Duodenal mucosa (tissue), 2 donors: ENCODE results near the gene NRXN3.

Experiments
- H3K27ac ChIP-seq: one replicate; pipeline ENCODE4 v1.7.0; 2013; ENCODE audit warnings: low read depth, low read length
- H3K27me3 ChIP-seq, 2 donors: one replicate each; pipeline ENCODE4 v1.7.0; 2013; ENCODE audit warnings: low read length in 2 of 2, control low read depth in 1 of 2; ENCODE audit not compliant: insufficient read depth in 2 of 2, control insufficient read depth in 1 of 2
- H3K36me3 ChIP-seq, 2 donors: one replicate each; pipeline ENCODE4 v1.7.0; 2013; ENCODE audit warnings: low read length in 2 of 2, control low read depth in 1 of 2; ENCODE audit not compliant: insufficient read depth in 2 of 2, control insufficient read depth in 1 of 2
- H3K4me1 ChIP-seq, 2 donors: one replicate each; pipeline ENCODE4 v1.7.0; 2013; ENCODE audit warnings: low read length in 2 of 2, control low read depth in 1 of 2; ENCODE audit not compliant: insufficient read depth in 2 of 2, control insufficient read depth in 1 of 2
- H3K4me3 ChIP-seq, 2 donors: one replicate each; pipeline ENCODE4 v1.7.0; 2013; ENCODE audit warnings: low read length in 2 of 2, low read depth in 1 of 2
- H3K9ac ChIP-seq, 2 donors: one replicate each; pipeline ENCODE4 v1.7.0; 2013; ENCODE audit warnings: low read length in 2 of 2, low read depth in 1 of 2
- H3K9me3 ChIP-seq, 2 donors: one replicate each; pipeline ENCODE4 v1.7.0; 2013; ENCODE audit warnings: low read length in 2 of 2, control low read depth in 1 of 2; ENCODE audit not compliant: control insufficient read depth in 1 of 2

Gene NRXN3

GRCh38 chr14:78608998-78609787 is 439.0 kb downstream of the NRXN3 start:
- H3K4me3 ChIP-seq, result no peak overlapping the region
- no peaks in the 10 kb centered on the region for H3K36me3 ChIP-seq
- no peaks in the 10 kb centered on the region for H3K27me3 ChIP-seq
- H3K27ac ChIP-seq, result no peak overlapping the region
- H3K9ac ChIP-seq, result no peak overlapping the region
- no peaks in the 10 kb centered on the region for H3K4me1 ChIP-seq
- no peaks in the 10 kb centered on the region for H3K9me3 ChIP-seq

GRCh38 chr14:78610994-78611393 is 440.8 kb downstream of the NRXN3 start:
- H3K4me3 ChIP-seq, result no peak overlapping the region
- no peak overlapping the region for H3K27ac ChIP-seq
- no peaks in the 10 kb centered on the region for H3K9me3 ChIP-seq
- no peak overlapping the region for H3K9ac ChIP-seq
- H3K36me3 ChIP-seq, result no peaks in the 10 kb centered on the region
- H3K4me1 ChIP-seq, result no peaks in the 10 kb centered on the region
- H3K27me3 ChIP-seq, result no peaks in the 10 kb centered on the region

- no peaks in the 10 kb centered on the region for H3K27me3 ChIP-seq
- H3K4me3 ChIP-seq, result no peak overlapping the region
Observed at GRCh38 chr14:78611796-78612571, 441.8 kb downstream of the NRXN3 start.

GRCh38 chr14:78612666-78613065 is 442.5 kb downstream of the NRXN3 start:
- no peaks in the 10 kb centered on the region for H3K27me3 ChIP-seq
- H3K36me3 ChIP-seq, result no peaks in the 10 kb centered on the region
- H3K27ac ChIP-seq, result no peak overlapping the region
- H3K4me3 ChIP-seq, result no peak overlapping the region
- H3K9me3 ChIP-seq, result no peaks in the 10 kb centered on the region
- H3K9ac ChIP-seq, result no peak overlapping the region
- H3K4me1 ChIP-seq, result no peaks in the 10 kb centered on the region

More at GRCh38 chr14:78611796-78612571, 441.8 kb downstream of the NRXN3 start:
- H3K27ac ChIP-seq, result no peak overlapping the region
- no peak overlapping the region for H3K9ac ChIP-seq
- no peaks in the 10 kb centered on the region for H3K9me3 ChIP-seq
- H3K4me1 ChIP-seq, result no peaks in the 10 kb centered on the region
- H3K36me3 ChIP-seq, result no peaks in the 10 kb centered on the region

DNA sequence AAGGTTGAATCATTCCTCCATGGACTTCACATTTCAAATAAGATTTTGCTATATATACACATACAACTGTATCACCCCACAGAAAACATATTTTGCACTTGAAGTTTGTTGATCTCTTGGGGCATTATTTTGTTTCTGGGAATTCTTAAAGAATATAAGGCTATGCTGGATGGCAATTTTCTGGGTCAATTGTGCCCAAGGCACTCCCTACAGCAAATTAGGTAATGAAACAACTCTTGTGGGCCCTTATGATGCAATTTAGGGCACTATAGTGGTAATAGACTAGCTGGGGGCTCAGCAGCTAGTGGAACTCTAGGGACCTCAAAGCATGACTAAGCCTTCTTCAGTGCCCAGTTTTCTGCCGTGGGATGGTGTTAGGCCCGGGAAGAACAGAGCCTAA is 444.4 kb downstream of the NRXN3 start:
- H3K4me3 ChIP-seq, result no peak overlapping the region
- no peak overlapping the region for H3K9ac ChIP-seq
- H3K27ac ChIP-seq, result no peak overlapping the region

GRCh38 chr14:78617735-78618134 is 447.6 kb downstream of the NRXN3 start:
- no peak overlapping the region for H3K4me3 ChIP-seq
- no peak overlapping the region for H3K9ac ChIP-seq
- no peaks in the 10 kb centered on the region for H3K9me3 ChIP-seq

More for the DNA sequence above, 444.4 kb downstream of the NRXN3 start:
- Histone ChIP-seq H3K4me1 (no peaks in the 10 kb centered on the region), H3K9me3 (no peaks in the 10 kb centered on the region), H3K27me3 (no peaks in the 10 kb centered on the region), H3K36me3 (no peaks in the 10 kb centered on the region)

GRCh38 chr14:78618368-78618767 is 448.2 kb downstream of the NRXN3 start:
- H3K4me1 ChIP-seq, result no peaks in the 10 kb centered on the region
- no peak overlapping the region for H3K9ac ChIP-seq
- no peak overlapping the region for H3K27ac ChIP-seq
- no peaks in the 10 kb centered on the region for H3K36me3 ChIP-seq
- no peaks in the 10 kb centered on the region for H3K9me3 ChIP-seq
- H3K4me3 ChIP-seq, result no peak overlapping the region
- H3K27me3 ChIP-seq, result no peaks in the 10 kb centered on the region

More at GRCh38 chr14:78617735-78618134, 447.6 kb downstream of the NRXN3 start:
- no peaks in the 10 kb centered on the region for H3K36me3 ChIP-seq
- no peaks in the 10 kb centered on the region for H3K4me1 ChIP-seq
- no peaks in the 10 kb centered on the region for H3K27me3 ChIP-seq
- no peak overlapping the region for H3K27ac ChIP-seq

DNA sequence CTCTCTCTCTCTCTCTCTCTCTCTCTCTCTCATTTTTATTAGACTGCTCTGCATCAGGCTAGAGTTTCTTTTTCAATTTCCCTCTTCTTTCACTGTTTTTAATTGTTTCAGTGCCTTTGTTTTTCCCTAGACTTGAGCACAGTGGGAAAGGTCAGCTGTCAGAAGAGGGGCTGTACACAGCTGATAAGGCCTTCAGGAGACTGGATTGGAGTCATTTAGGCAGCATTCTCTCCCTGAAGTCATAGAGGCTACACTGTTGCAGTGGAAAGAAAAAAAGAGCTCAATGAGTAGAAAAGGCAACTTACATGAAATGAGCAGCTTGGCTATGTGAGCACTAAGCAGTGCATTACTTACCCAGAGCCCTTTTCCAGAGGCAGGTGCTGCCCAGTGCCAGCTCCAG is 456.9 kb downstream of the NRXN3 start:
- Histone ChIP-seq H3K36me3 (no peaks in the 10 kb centered on the region), H3K9me3 (no peaks in the 10 kb centered on the region)

GRCh38 chr14:78631551-78631950 is 461.4 kb downstream of the NRXN3 start:
- H3K36me3 ChIP-seq, result no peaks in the 10 kb centered on the region
- no peak overlapping the region for H3K27ac ChIP-seq
- H3K9ac ChIP-seq, result no peak overlapping the region
- no peaks in the 10 kb centered on the region for H3K4me1 ChIP-seq
- no peaks in the 10 kb centered on the region for H3K9me3 ChIP-seq
- no peaks in the 10 kb centered on the region for H3K27me3 ChIP-seq
- no peak overlapping the region for H3K4me3 ChIP-seq

More for the DNA sequence above, 456.9 kb downstream of the NRXN3 start:
- H3K4me1 ChIP-seq, result no peaks in the 10 kb centered on the region
- no peak overlapping the region for H3K27ac ChIP-seq
- H3K9ac ChIP-seq, result no peak overlapping the region
- H3K27me3 ChIP-seq, result no peaks in the 10 kb centered on the region
- H3K4me3 ChIP-seq, result no peak overlapping the region

DNA sequence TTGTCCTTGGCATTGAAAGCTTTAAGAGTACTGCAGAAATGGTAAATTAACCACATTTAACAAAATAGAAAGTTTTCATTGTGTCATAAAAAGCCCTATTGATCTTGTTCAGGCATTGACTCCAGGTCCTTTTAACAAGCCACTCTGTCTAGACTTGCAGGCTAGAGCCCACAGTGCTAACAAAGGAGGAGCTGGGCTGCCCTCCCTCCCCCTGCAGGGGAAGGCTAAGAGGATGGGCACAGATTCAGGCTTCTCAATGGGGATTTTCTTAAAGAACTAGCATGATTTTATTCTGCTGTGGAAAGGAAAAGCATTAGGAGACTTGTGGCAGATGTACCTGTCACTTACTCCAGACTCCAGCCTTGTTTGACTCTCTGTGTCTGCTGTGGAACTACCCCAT is 463.6 kb downstream of the NRXN3 start:
- no peaks in the 10 kb centered on the region for H3K27me3 ChIP-seq
- no peak overlapping the region for H3K27ac ChIP-seq
- H3K9ac ChIP-seq, result no peak overlapping the region
- no peak overlapping the region for H3K4me3 ChIP-seq
- no peaks in the 10 kb centered on the region for H3K9me3 ChIP-seq
- H3K4me1 ChIP-seq, result no peaks in the 10 kb centered on the region
- no peaks in the 10 kb centered on the region for H3K36me3 ChIP-seq
